ENCODE measurements around the gene RPN1.
A peak's percentile ranks its signal among the peaks of the same experiment; 100 is the strongest.

Gene RPN1

DNA sequence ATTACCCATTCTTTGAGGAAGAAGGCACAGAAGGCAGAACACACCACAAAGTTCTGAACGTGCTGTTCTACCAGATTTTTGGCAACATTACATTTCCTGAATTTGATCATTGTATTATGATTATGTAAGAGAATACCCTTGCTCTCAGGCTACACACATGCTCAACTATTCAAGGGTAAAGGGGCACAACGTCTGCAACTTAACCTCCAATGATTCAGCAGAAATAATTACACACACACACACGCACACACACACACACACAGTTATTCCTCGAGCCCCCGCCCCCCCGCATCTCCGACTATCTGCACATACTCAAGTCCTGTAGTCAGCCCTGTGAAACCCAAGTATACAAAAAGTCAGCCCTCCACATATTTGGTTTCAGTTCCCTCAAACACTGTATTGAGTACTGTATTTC, 26.8 kb downstream of the RPN1 start:
- Histone ChIP-seq H3K36me3 (peaks cover 79% of the 10 kb centered on the region), H3K27ac (no peak overlapping the region), H3K9me3 (no peaks in the 10 kb centered on the region), H3K4me3 (ENCODE audit: low read depth in 1 of 2, low read length in 1 of 2) (no peak overlapping the region), H3K27me3 (no peaks in the 10 kb centered on the region), H3K4me1 (ENCODE audit: control insufficient read depth in 1 of 2, insufficient read depth in 1 of 2, low read depth in 1 of 2, low read length in 1 of 2) (peaks cover 15 to 16% of the 10 kb centered on the region in 2 experiments)
- no peak for TF ChIP-seq CTCF (IDR thresholded peaks at IDR 0.05)

DNA sequence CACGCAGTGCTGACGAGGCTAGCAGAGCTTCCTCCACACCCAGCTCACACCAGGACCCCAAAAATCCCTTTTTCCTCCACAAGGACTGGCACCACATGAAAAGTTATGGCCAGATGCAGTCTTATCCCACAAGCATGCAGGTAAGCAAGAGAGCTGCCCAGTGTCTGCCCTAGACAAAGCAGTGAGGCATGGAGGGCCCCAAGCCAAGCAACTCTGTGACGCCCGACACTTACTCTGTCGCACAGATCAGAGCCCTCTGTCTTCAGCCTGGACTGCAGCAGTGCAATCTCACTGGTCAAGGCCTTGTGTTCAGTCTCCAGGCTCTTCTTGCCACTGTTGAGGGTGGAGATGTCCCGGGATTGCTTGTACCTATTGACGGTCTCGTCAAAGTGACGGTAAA, 28.7 kb downstream of the RPN1 start:
- Histone ChIP-seq H3K27me3 (no peaks in the 10 kb centered on the region), H3K4me3 (ENCODE audit: low read depth in 1 of 2, low read length in 1 of 2) (no peak overlapping the region), H3K36me3 (peaks cover 68% of the 10 kb centered on the region), H3K9me3 (no peaks in the 10 kb centered on the region), H3K27ac (peak overlapping the region; percentile 83), H3K4me1 (ENCODE audit: control insufficient read depth in 1 of 2, insufficient read depth in 1 of 2, low read depth in 1 of 2, low read length in 1 of 2) (peaks cover 31 to 32% of the 10 kb centered on the region in 2 experiments)
- TF ChIP-seq CTCF (IDR thresholded peaks at IDR 0.05): no peak

DNA sequence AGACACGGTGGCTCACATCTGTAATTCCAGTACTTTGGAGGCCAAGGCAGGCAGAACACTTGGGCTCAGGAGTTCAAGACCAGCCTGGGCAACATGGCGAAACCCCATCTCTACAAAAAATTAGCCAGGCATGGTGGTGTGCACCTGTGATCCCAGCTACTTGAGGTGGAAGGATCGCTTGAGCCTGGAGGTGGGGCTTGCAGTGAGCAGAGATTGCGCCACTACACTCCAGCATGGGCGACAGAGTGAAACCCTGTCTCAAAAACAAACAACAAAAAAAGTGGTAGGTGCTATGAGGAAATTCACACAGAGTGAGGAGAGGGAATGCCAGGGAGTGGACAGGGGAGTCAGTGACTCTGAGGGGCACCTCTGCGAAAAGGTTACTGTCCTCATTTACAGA, 29.4 kb downstream of the RPN1 start:
- Histone ChIP-seq H3K36me3 (peaks cover 61% of the 10 kb centered on the region), H3K4me3 (ENCODE audit: low read depth in 1 of 2, low read length in 1 of 2) (no peak overlapping the region), H3K9me3 (no peaks in the 10 kb centered on the region), H3K4me1 (ENCODE audit: control insufficient read depth in 1 of 2, insufficient read depth in 1 of 2, low read depth in 1 of 2, low read length in 1 of 2) (peaks cover 33 to 34% of the 10 kb centered on the region in 2 experiments), H3K27ac (peak overlapping the region; percentile 83), H3K27me3 (no peaks in the 10 kb centered on the region)
- no peak for TF ChIP-seq CTCF (IDR thresholded peaks at IDR 0.05)

- H3K4me3 ChIP-seq (ENCODE audit: low read depth in 1 of 2, low read length in 1 of 2): no peak overlapping the region
- no peak for TF ChIP-seq CTCF (IDR thresholded peaks at IDR 0.05)
- H3K27me3 ChIP-seq: no peaks in the 10 kb centered on the region
- H3K27ac ChIP-seq: peak overlapping the region; percentile 83
- H3K9me3 ChIP-seq: no peaks in the 10 kb centered on the region
- peaks cover 33 to 34% of the 10 kb centered on the region in 2 experiments for H3K4me1 ChIP-seq (ENCODE audit: control insufficient read depth in 1 of 2, insufficient read depth in 1 of 2, low read depth in 1 of 2, low read length in 1 of 2)
- peaks cover 51% of the 10 kb centered on the region for H3K36me3 ChIP-seq
Observed at GRCh38 chr3:128620268-128620691, 30.3 kb downstream of the RPN1 start.

DNA sequence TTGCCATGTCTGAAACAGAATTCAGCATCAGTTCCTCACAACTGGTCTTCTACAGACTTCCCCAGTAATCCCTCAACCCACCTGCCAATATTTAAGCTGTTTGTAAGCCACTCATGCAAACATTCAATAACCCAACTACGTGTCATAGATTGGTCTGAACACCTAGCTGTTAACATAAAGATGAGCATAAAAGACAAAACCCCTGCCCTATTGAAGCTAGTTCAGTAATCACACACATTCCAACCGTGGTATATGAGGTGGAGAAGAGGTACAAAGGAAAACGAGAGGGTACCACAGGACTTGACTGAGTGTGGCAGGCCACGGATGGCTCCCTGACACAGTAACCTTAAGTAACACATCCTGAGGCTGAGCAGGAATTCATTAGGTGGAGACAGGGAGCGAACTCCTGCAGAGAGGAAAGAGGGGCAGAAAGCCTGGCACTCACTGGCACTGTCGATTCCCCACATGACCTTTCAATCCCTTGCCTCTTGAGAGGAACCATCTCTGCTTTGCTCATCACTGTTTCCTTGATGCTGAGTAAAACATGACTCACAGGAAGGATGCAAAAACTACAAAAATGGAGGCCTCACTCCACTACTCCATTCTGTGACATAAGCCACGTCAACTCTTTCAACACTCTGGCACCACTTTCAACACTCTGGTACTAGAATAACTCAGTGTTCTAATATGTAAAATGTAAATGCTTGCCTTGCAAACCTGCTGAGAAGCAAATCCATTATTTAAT, 31.3 kb downstream of the RPN1 start:
- TF ChIP-seq CTCF (IDR thresholded peaks at IDR 0.05): no peak
- Histone ChIP-seq H3K4me1 (ENCODE audit: control insufficient read depth in 1 of 2, insufficient read depth in 1 of 2, low read depth in 1 of 2, low read length in 1 of 2) (peaks cover 33 to 34% of the 10 kb centered on the region in 2 experiments), H3K27me3 (no peaks in the 10 kb centered on the region), H3K9me3 (no peaks in the 10 kb centered on the region), H3K4me3 (ENCODE audit: low read depth in 1 of 2, low read length in 1 of 2) (no peak overlapping the region), H3K36me3 (peaks cover 41% of the 10 kb centered on the region), H3K27ac (peak overlapping the region; percentile 83)

Measured in neutrophil (primary cell).